Trophoblast cell (in vitro differentiated cells and primary cell): ENCODE data around the gene DAD1.
"Not testable (repeated sequence)": the region's sequence is repeated elsewhere in the genome, so short reads cannot be mapped to it uniquely, and the experiment has no call there.

Experiments used
- DNase-seq, 2 donors: peaks; one replicate each; pipeline ENCODE4 v3.0.0-alpha.2; 2016
- H2AFZ ChIP-seq: 2 replicates; pipeline ENCODE4 v1.6.1; 2013; ENCODE audit warnings: low read length, moderate library complexity, mild to moderate bottlenecking; ENCODE audit not compliant: insufficient read depth, poor library complexity
- H2AK5ac ChIP-seq: 2 replicates; pipeline ENCODE4 v1.6.1; 2013; ENCODE audit warnings: mild to moderate bottlenecking, low read length
- H2BK120ac ChIP-seq: 2 replicates; pipeline ENCODE4 v1.6.1; 2013; ENCODE audit warnings: low read length, mild to moderate bottlenecking, moderate library complexity; ENCODE audit not compliant: insufficient read depth, poor library complexity
- H2BK12ac ChIP-seq: 2 replicates; pipeline ENCODE4 v1.6.1; 2013; ENCODE audit warnings: mild to moderate bottlenecking, low read length, moderate library complexity
- H2BK5ac ChIP-seq: 2 replicates; pipeline ENCODE4 v1.6.1; 2013; ENCODE audit warnings: low read length, low read depth, moderate library complexity, mild to moderate bottlenecking; ENCODE audit not compliant: poor library complexity
- H3K14ac ChIP-seq: 2 replicates; pipeline ENCODE4 v1.6.1; 2013; ENCODE audit warnings: mild to moderate bottlenecking, low read length
- H3K18ac ChIP-seq: 2 replicates; pipeline ENCODE4 v1.6.1; 2013; ENCODE audit warnings: mild to moderate bottlenecking, low read length
- H3K23ac ChIP-seq: 2 replicates; pipeline ENCODE4 v1.6.1; 2013; ENCODE audit warnings: low read length
- H3K27ac ChIP-seq: 2 replicates; pipeline ENCODE4 v1.5.1; 2013; ENCODE audit warnings: low read depth, mild to moderate bottlenecking, inconsistent platforms, low read length, moderate library complexity
- H3K27me3 ChIP-seq: 2 replicates; pipeline ENCODE4 v1.6.1; 2013; ENCODE audit warnings: inconsistent platforms, mild to moderate bottlenecking, low read length, moderate library complexity; ENCODE audit not compliant: insufficient read depth
- H3K36me3 ChIP-seq, 2 experiments: 1 replicate in 1 of 2; 2 replicates in 1 of 2; pipeline ENCODE4 v1.6.1; 2013; ENCODE audit warnings: low read length in 2 of 2, mild to moderate bottlenecking in 2 of 2, moderate library complexity in 1 of 2; ENCODE audit not compliant: insufficient read depth in 2 of 2, control insufficient read depth in 1 of 2
- H3K4ac ChIP-seq: 2 replicates; pipeline ENCODE4 v1.6.1; 2013; ENCODE audit warnings: low read depth, mild to moderate bottlenecking, low read length, moderate library complexity
- H3K4me1 ChIP-seq, 2 experiments: 1 replicate in 1 of 2; 2 replicates in 1 of 2; pipeline ENCODE4 v1.6.1; 2013; ENCODE audit warnings: low read length in 2 of 2, mild to moderate bottlenecking in 2 of 2, moderate library complexity in 1 of 2; ENCODE audit not compliant: insufficient read depth in 2 of 2, control insufficient read depth in 1 of 2
- H3K4me2 ChIP-seq: 2 replicates; pipeline ENCODE4 v1.6.1; 2013; ENCODE audit warnings: inconsistent platforms, mild to moderate bottlenecking, low read length, moderate library complexity
- H3K4me3 ChIP-seq: 2 replicates; pipeline ENCODE4 v1.5.1; 2013; ENCODE audit warnings: mild to moderate bottlenecking, low read depth, low read length, inconsistent platforms
- H3K79me1 ChIP-seq: one replicate; pipeline ENCODE4 v1.6.1; 2013; ENCODE audit warnings: low read length
- H3K79me2 ChIP-seq: 2 replicates; pipeline ENCODE4 v1.6.1; 2013; ENCODE audit warnings: low read length, mild to moderate bottlenecking; ENCODE audit not compliant: control insufficient read depth, insufficient read depth, poor library complexity
- H3K9ac ChIP-seq: 2 replicates; pipeline ENCODE4 v1.6.1; 2013; ENCODE audit warnings: mild to moderate bottlenecking, low read length
- H3K9me3 ChIP-seq: 2 replicates; pipeline ENCODE4 v1.6.1; 2013; ENCODE audit warnings: low read depth, mild to moderate bottlenecking, control low read depth, inconsistent platforms, low read length; ENCODE audit not compliant: insufficient read depth
- H4K12ac ChIP-seq: 2 replicates; pipeline ENCODE4 v1.6.1; 2013; ENCODE audit warnings: low read depth, mild to moderate bottlenecking, low read length, moderate library complexity
- H4K8ac ChIP-seq: 2 replicates; pipeline ENCODE4 v1.6.1; 2013; ENCODE audit warnings: low read depth, mild to moderate bottlenecking, low read length, moderate library complexity
- H4K91ac ChIP-seq: one replicate; pipeline ENCODE4 v1.6.1; 2013; ENCODE audit warnings: low read depth, mild to moderate bottlenecking, low read length, moderate library complexity
- WGBS: extraction: QIAGEN DNeasy Blood & Tissue Kit; methylation state at CpG from one replicate; pipeline ENCODE4 v1.1.7; 2013; ENCODE audit warnings: missing lambda C conversion rate; ENCODE audit not compliant: insufficient read length, insufficient coverage; ENCODE audit errors: extremely low coverage; 5-methylcytosine and 5-hydroxymethylcytosine counted together

The DAD1 gene

DNA sequence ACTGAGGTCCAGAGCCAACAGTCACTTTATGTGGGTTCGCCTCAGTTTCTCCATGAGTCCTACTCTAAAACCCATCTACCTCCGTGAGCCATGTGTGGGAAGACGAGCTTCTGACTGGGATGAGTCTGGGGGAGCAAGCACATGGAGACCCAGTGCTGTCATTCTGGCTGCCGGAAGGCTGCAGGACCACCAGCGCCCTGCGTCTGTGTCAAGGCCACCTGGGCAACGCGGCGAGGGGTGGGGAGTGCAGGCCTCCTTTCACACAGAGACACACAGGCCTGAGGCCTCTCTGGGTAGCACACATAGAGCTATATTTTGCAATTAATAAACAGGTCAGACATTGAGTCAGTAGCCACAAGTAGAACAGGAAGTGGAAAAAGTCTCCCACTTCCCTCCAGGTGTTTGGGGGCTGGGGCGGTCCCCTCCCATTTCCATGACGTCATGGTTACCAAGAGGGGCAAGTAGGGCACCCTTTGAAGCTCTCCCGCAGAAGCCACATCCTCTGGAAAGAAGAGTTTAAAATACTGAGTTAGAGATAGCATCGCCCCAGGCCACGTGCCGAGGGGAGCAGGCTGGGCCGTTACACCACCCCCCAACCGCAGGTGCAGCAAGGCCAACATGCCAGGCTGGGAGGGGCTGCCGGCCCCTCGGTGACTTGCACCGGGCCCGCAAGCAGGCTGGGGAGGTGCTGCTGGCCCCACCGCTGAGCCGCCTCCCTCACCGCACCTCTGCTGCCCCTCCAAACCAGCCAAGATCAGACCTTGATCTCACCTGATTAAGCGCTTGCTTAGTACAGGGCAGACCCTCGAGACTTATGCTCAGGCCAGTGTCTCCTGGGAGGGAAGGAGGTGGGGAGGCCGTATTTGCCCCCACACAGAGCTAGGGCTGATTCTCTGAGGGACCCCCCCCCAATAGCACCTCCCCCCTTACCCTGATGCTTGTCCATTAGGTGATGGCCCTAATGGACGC lies 32.7 kb downstream of the DAD1 start:
- H3K23ac ChIP-seq = no peak overlapping the region
- H3K14ac ChIP-seq = no peak overlapping the region
- no peaks in the 10 kb centered on the region for H3K36me3 ChIP-seq
- no peaks in the 10 kb centered on the region for H3K9me3 ChIP-seq
- H3K9ac ChIP-seq = no peak overlapping the region
- no peak overlapping the region for H3K4me2 ChIP-seq
- no peak overlapping the region for H3K4me3 ChIP-seq
- no peak overlapping the region for H4K91ac ChIP-seq
- H4K12ac ChIP-seq = no peak overlapping the region
- no peak overlapping the region for H4K8ac ChIP-seq
- no peak overlapping the region for H2BK12ac ChIP-seq
- no peak overlapping the region for H3K27ac ChIP-seq
- H3K27me3 ChIP-seq = no peaks in the 10 kb centered on the region
- H2AFZ ChIP-seq = no peak overlapping the region
- H2BK120ac ChIP-seq = no peak overlapping the region
- no peak overlapping the region for H3K4ac ChIP-seq
- no peak overlapping the region for H3K18ac ChIP-seq
- no peak overlapping the region for H2BK5ac ChIP-seq
- WGBS = no CpG with 5 or more reads among the region's 28 CpGs
- H3K4me1 ChIP-seq = peaks cover 0 to 6% of the 10 kb centered on the region in 2 experiments
- no peaks in the 10 kb centered on the region for H3K79me2 ChIP-seq
- H2AK5ac ChIP-seq = no peak overlapping the region
- peaks cover 1% of the 10 kb centered on the region for H3K79me1 ChIP-seq
- no peak for DNase-seq

- Histone ChIP-seq H3K4me1 (peaks cover under 1 to 7% of the 10 kb centered on the region in 2 experiments), H3K27me3 (no peaks in the 10 kb centered on the region), H2AK5ac (no peak overlapping the region), H4K8ac (no peak overlapping the region), H3K4ac (no peak overlapping the region), H4K12ac (no peak overlapping the region), H2BK12ac (no peak overlapping the region), H3K79me2 (no peaks in the 10 kb centered on the region), H3K9me3 (no peaks in the 10 kb centered on the region), H3K14ac (no peak overlapping the region), H3K9ac (no peak overlapping the region), H3K4me3 (no peak overlapping the region), H2AFZ (no peak overlapping the region), H3K79me1 (peaks cover 1% of the 10 kb centered on the region), H2BK5ac (no peak overlapping the region), H3K18ac (no peak overlapping the region), H3K4me2 (no peak overlapping the region), H3K27ac (no peak overlapping the region), H3K23ac (no peak overlapping the region), H3K36me3 (no peaks in the 10 kb centered on the region), H4K91ac (no peak overlapping the region), H2BK120ac (no peak overlapping the region)
- no CpG with 5 or more reads among the region's 4 CpGs for WGBS
- DNase-seq = no peak
Measured at GRCh38 chr14:22555384-22556011, 33.5 kb downstream of the DAD1 start.

DNA sequence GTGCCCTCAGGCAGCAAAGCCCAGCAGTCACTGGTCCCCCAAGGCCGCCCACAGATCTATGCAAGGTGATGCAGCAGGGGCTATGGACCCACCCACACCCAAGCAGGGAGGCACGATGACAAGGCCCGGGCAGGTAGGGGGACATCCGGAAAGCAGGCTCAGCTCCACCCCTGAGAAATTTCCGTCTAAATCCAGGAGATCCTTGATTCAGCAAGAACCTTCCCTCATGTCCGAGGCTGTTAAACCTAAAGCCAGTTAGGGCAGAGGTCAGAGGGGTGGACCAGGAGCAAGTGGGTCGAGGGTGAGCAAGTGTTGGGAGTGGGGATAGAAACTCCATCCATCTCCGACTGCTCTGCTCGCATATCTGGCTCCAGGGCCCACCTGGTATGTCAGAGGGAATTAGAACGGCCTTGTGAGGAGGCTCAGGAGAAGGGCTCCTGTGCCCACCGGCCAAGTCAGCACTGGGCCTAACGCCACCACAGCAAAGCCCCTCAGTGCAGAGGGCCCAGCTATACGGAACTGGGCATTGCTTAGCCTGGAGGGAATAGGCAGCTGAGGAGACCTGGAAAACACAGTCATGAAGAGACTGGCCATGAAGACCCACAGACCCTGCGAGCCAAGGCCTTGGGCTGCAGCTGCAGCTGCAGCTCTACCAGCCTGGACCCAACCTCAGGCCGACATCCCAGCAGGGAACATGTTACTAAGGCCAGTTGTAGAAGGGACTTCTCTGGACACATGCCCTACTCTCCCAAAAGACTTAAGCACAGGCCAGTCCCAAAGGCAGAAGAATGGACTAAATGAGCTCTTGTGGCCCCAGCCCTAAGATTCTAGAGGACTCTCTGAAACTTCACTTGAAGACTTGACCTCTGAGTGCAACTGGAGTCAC lies 34.3 kb downstream of the DAD1 start:
- Histone ChIP-seq H3K27ac (no peak overlapping the region), H3K4me3 (no peak overlapping the region), H2BK12ac (no peak overlapping the region), H4K8ac (no peak overlapping the region), H3K4ac (no peak overlapping the region), H2AFZ (no peak overlapping the region), H4K12ac (no peak overlapping the region), H2BK120ac (no peak overlapping the region), H3K27me3 (no peaks in the 10 kb centered on the region), H3K9me3 (no peaks in the 10 kb centered on the region), H3K4me1 (peaks cover 8 to 10% of the 10 kb centered on the region in 2 experiments), H3K36me3 (no peaks in the 10 kb centered on the region), H3K23ac (no peak overlapping the region), H3K79me2 (no peaks in the 10 kb centered on the region), H3K79me1 (peaks cover 1% of the 10 kb centered on the region), H2BK5ac (no peak overlapping the region), H4K91ac (no peak overlapping the region), H3K9ac (no peak overlapping the region), H3K14ac (no peak overlapping the region), H2AK5ac (no peak overlapping the region), H3K18ac (no peak overlapping the region), H3K4me2 (no peak overlapping the region)
- no CpG with 5 or more reads among the region's 15 CpGs for WGBS
- DNase-seq = no peak

DNA sequence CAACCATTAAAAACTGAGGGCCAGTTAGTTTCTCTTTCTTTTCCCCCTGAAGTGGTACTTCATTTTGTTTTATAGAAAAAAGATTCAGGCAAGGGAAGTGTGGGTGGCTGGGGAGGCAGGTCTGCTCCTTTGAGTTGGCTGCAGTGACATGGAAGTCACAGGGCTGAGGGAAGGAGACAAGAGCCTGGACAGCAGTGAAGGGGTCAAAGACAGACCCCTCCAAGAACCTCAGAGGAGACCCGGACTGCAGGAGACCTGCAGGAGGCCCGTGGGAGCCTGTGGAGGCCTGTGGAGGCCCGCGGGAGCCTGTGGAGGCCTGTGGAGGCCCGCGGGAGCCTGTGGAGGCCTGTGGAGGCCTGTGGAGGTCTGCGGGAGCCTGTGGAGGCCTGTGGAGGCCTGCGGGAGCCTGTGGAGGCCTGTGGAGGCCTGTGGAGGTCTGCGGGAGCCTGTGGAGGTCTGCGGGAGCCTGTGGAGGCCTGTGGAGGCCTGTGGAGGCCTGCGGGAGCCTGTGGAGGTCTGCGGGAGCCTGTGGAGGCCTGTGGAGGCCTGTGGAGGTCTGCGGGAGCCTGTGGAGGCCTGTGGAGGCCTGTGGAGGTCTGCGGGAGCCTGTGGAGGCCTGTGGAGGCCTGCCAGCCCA lies 35.0 kb downstream of the DAD1 start:
- DNase-seq, H3K14ac ChIP-seq, H4K8ac ChIP-seq, H3K4me3 ChIP-seq, H3K27ac ChIP-seq, H2AK5ac ChIP-seq, H3K36me3 ChIP-seq, H4K12ac ChIP-seq, H3K9me3 ChIP-seq, H4K91ac ChIP-seq, H3K79me1 ChIP-seq, H3K79me2 ChIP-seq, H3K4me2 ChIP-seq, H3K18ac ChIP-seq, H2BK120ac ChIP-seq, H3K27me3 ChIP-seq, H2AFZ ChIP-seq, H3K4ac ChIP-seq, H3K9ac ChIP-seq, H2BK12ac ChIP-seq, H3K23ac ChIP-seq, H2BK5ac ChIP-seq: not testable (repeated sequence)
- WGBS = no CpG with 5 or more reads among the region's 14 CpGs
- H3K4me1 ChIP-seq = peaks cover 10% of the 10 kb centered on the region in 2 experiments
